NT2/D1 (cell line): ENCODE data around the gene IDI2.

Source experiments
- DNase-seq: peaks from one replicate; pipeline ENCODE4 v3.0.0-alpha.2; 2011; ENCODE audit warnings: low read depth, low spot score
- H3K27me3 ChIP-seq: 2 replicates; pipeline ENCODE4 v1.6.0; 2011; ENCODE audit warnings: mild to moderate bottlenecking; ENCODE audit not compliant: insufficient read length, insufficient read depth
- H3K36me3 ChIP-seq: 2 replicates; pipeline ENCODE4 v1.6.1; 2011; ENCODE audit warnings: mild to moderate bottlenecking, low read length, mixed read lengths; ENCODE audit not compliant: insufficient read depth, insufficient read length
- H3K4me1 ChIP-seq: 2 replicates; pipeline ENCODE4 v1.5.1; 2011; ENCODE audit not compliant: insufficient read depth, insufficient read length
- H3K4me3 ChIP-seq: 2 replicates; pipeline ENCODE4 v1.5.1; 2011; ENCODE audit warnings: low read depth; ENCODE audit not compliant: insufficient read length
- H3K9ac ChIP-seq: 2 replicates; pipeline ENCODE4 v1.6.0; 2011; ENCODE audit warnings: low read depth; ENCODE audit not compliant: insufficient read length
- H3K9me3 ChIP-seq: 2 replicates; pipeline ENCODE4 v1.5.1; 2011; ENCODE audit warnings: mild to moderate bottlenecking, low read length; ENCODE audit not compliant: insufficient read depth
- SUZ12 ChIP-seq: IDR thresholded peaks from 2 replicates; pipeline ENCODE4 v1.6.1; 2011; ENCODE audit not compliant: insufficient read length, insufficient read depth; ENCODE audit errors: extremely low read depth
- YY1 ChIP-seq: IDR thresholded peaks from 2 replicates; pipeline ENCODE4 v1.6.1; 2011; ENCODE audit not compliant: insufficient read length, insufficient read depth
- ZNF274 ChIP-seq: IDR thresholded peaks from 2 replicates; pipeline ENCODE4 v1.6.1; 2011; ENCODE audit warnings: mild to moderate bottlenecking, low read depth, low read length

IDI2 gene

GRCh38 chr10:986881-987619 lies 38.6 kb downstream of the IDI2 start:
- no peaks in the 10 kb centered on the region for H3K4me1 ChIP-seq
- H3K36me3 ChIP-seq, result peaks cover 33% of the 10 kb centered on the region
- TF ChIP-seq ZNF274 (no peak), YY1 (no peak), SUZ12 (no peak)
- no peaks in the 10 kb centered on the region for H3K27me3 ChIP-seq
- no peak for DNase-seq
- H3K9me3 ChIP-seq, result peaks cover 2% of the 10 kb centered on the region; the same call in 1 of the 2 replicates
- H3K9ac ChIP-seq, result peak overlapping the region; percentile 96
- peak overlapping the region; percentile 95 for H3K4me3 ChIP-seq

GRCh38 chr10:986137-986825 lies 39.4 kb downstream of the IDI2 start:
- Histone ChIP-seq H3K36me3 (peaks cover 33% of the 10 kb centered on the region), H3K4me1 (no peaks in the 10 kb centered on the region), H3K9ac (no peak overlapping the region), H3K4me3 (no peak overlapping the region), H3K27me3 (no peaks in the 10 kb centered on the region), H3K9me3 (peaks cover 10% of the 10 kb centered on the region; the same call in 1 of the 2 replicates)
- DNase-seq, result no peak
- TF ChIP-seq ZNF274 (no peak), SUZ12 (no peak), YY1 (no peak)

GRCh38 chr10:985361-985760 lies 40.3 kb downstream of the IDI2 start:
- DNase-seq, result no peak
- Histone ChIP-seq H3K9ac (no peak overlapping the region), H3K36me3 (peaks cover 25% of the 10 kb centered on the region), H3K4me1 (no peaks in the 10 kb centered on the region), H3K4me3 (no peak overlapping the region), H3K27me3 (no peaks in the 10 kb centered on the region), H3K9me3 (peaks cover 19% of the 10 kb centered on the region; the same call in 1 of the 2 replicates)
- TF ChIP-seq YY1 (no peak), ZNF274 (no peak), SUZ12 (no peak)

GRCh38 chr10:983971-984655 lies 41.5 kb downstream of the IDI2 start:
- Histone ChIP-seq H3K36me3 (peaks cover 18% of the 10 kb centered on the region), H3K9me3 (peaks cover 31% of the 10 kb centered on the region; the same call in 1 of the 2 replicates), H3K9ac (no peak overlapping the region), H3K4me3 (no peak overlapping the region), H3K4me1 (no peaks in the 10 kb centered on the region), H3K27me3 (no peaks in the 10 kb centered on the region)
- no peak for DNase-seq
- TF ChIP-seq ZNF274 (no peak), SUZ12 (no peak), YY1 (no peak)

GRCh38 chr10:983401-983800 lies 42.3 kb downstream of the IDI2 start:
- Histone ChIP-seq H3K9ac (no peak overlapping the region), H3K36me3 (peaks cover 18% of the 10 kb centered on the region), H3K9me3 (peaks cover 38% of the 10 kb centered on the region; the same call in 1 of the 2 replicates), H3K4me3 (no peak overlapping the region), H3K27me3 (no peaks in the 10 kb centered on the region), H3K4me1 (no peaks in the 10 kb centered on the region)
- no peak for DNase-seq
- TF ChIP-seq ZNF274 (no peak), SUZ12 (no peak), YY1 (no peak)

GRCh38 chr10:980468-981093 lies 45.1 kb downstream of the IDI2 start:
- no peak overlapping the region for H3K4me3 ChIP-seq
- no peak overlapping the region for H3K9ac ChIP-seq
- TF ChIP-seq YY1, result no peak
- no peak for TF ChIP-seq ZNF274
- peaks cover 41% of the 10 kb centered on the region; the same call in 1 of the 2 replicates for H3K9me3 ChIP-seq
- DNase-seq, result no peak
- peaks cover 19% of the 10 kb centered on the region for H3K36me3 ChIP-seq
- no peaks in the 10 kb centered on the region for H3K27me3 ChIP-seq
- no peaks in the 10 kb centered on the region for H3K4me1 ChIP-seq
